H1 (cell line): ENCODE results near the gene DAPK2. TPM values are rescaled to one million over a fixed set of nuclear protein-coding genes. Genes with fewer than 3 reads are reported as not detected.

Experiments used
- CEBPB ChIP-seq: IDR thresholded peaks from 2 replicates; pipeline ENCODE4 v1.6.1; 2012; ENCODE audit warnings: low read depth, low read length
- CHD1 ChIP-seq: IDR thresholded peaks from 2 replicates; pipeline ENCODE4 v1.6.1; 2012; ENCODE audit warnings: low read depth, low read length, improper control_type of control experiment
- EGR1 ChIP-seq: IDR thresholded peaks from 2 replicates; pipeline ENCODE4 v1.6.1; 2011; ENCODE audit warnings: low read depth, low read length, borderline replicate concordance
- HDAC6 ChIP-seq: IDR thresholded peaks from one replicate; pipeline ENCODE4 v1.7.1; 2012; ENCODE audit warnings: low read depth, mild to moderate bottlenecking, inconsistent platforms, low read length, moderate library complexity
- KDM5A ChIP-seq: fragments of 200-600 bp; IDR thresholded peaks from 2 replicates; pipeline ENCODE4 v1.7.1; 2012; ENCODE audit warnings: mild to moderate bottlenecking, low read length, inconsistent platforms, mixed read lengths
- RNF2 ChIP-seq: fragments of 200-900, 300-1000 bp; sonication (generic); IDR thresholded peaks from 2 replicates; pipeline ENCODE4 v1.7.1; 2016; ENCODE audit warnings: borderline replicate concordance, low read depth, mild to moderate bottlenecking, antibody characterized with exemption, low read length; ENCODE audit not compliant: poor library complexity, severe bottlenecking; ENCODE audit errors: missing control alignments
- SIRT6 ChIP-seq: IDR thresholded peaks from one replicate; pipeline ENCODE4 v1.7.1; 2012; ENCODE audit warnings: low read length, inconsistent platforms
- SIX5 ChIP-seq: IDR thresholded peaks from 2 replicates; pipeline ENCODE4 v1.6.1; 2011; ENCODE audit warnings: mild to moderate bottlenecking, low read depth, low read length
- SP2 ChIP-seq: IDR thresholded peaks from 2 replicates; pipeline ENCODE4 v1.6.1; 2012; ENCODE audit warnings: mild to moderate bottlenecking, low read length, inconsistent platforms
- polyA plus RNA-seq, 7 experiments: library from polyadenylated mRNA; depleted of rRNA in 3 of 7; stranded (reverse) in 5 of 7; unstranded in 2 of 7; fragments of >200 nt in 5 of 7; fragments of 200-250 nt in 2 of 7; gene quantifications; 1 replicate in 5 of 7; 2 replicates in 1 of 7; 4 replicates in 1 of 7; pipeline versions ENCODE4 v1.2.1 to v1.2.3, GENCODE V29; 2011 to 2013; ENCODE audit warnings: missing spikeins in 2 of 7, mixed read lengths in 2 of 7
- total RNA-seq: library from RNA; stranded (reverse); fragmentation: NEBNext Ultra II Directional; extraction: Animal tissue kit (Norgen Biotek cat#: 25700); gene quantifications from 2 replicates; pipeline ENCODE4 v1.2.1, GENCODE V29; 2021

Gene DAPK2
- total and polyA plus RNA-seq, 2 of the 8 experiments (the other 6 are each of a cell fraction or from before 2014, with no cell fraction given): 1.8 to 2.9 TPM

DNA sequence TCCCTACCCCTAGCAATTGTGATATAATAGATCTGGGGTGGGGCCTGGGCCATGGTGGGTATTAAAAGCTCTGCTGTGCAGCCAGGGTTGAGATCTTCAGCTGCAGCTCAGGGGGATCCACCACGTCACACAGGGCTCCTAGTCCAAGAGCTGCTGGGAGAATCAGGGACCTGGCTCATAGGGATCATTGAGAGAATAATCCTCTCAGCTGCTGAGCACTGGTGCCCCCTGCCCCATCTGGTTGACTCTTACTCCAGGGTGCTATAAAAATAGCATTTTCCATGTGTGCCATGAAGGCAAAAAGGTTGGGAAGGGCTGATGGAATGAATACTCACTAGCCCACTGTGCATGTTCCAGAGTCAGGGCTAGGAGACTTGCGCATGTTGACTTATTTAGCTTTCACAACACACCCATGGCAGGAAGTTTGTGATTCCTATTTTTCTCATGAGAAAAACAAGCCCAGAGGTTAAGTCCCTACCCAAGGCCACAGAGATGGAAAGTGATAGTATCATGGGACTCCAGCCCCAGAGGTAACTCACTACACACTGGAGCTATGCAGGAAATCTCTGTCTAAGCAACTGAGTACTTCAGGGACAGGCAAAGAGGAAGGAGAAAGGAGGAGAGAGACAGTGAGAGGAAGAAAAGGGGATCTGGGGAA, 118.0 kb downstream of the DAPK2 start (continued):
- no peak for TF ChIP-seq CHD1
- TF ChIP-seq SIRT6: no peak
- no peak for TF ChIP-seq EGR1
- no peak for TF ChIP-seq HDAC6
- TF ChIP-seq KDM5A: no peak
- no peak for TF ChIP-seq CEBPB
- TF ChIP-seq SIX5: no peak
- TF ChIP-seq SP2: no peak
- no peak for TF ChIP-seq RNF2
